AG09309 (cell line): Measurements from ENCODE around the gene DIMT1.
A peak's percentile ranks its signal among the peaks of the same experiment; 100 is the strongest.

ENCODE experiments used
- DNase-seq: peaks from one replicate; pipeline ENCODE4 v3.0.0-alpha.2; 2010; ENCODE audit warnings: low read depth
- H3K4me3 ChIP-seq: 2 replicates; pipeline ENCODE4 v1.5.1; 2011; ENCODE audit warnings: mild to moderate bottlenecking, low read depth, low read length, moderate library complexity; ENCODE audit not compliant: control insufficient read depth
- TF ChIP-seq, protein P1 (sequence below): IDR thresholded peaks from 2 replicates; pipeline ENCODE4 v1.5.1; 2011; ENCODE audit warnings: mild to moderate bottlenecking, low read depth, low read length, inconsistent platforms; ENCODE audit not compliant: insufficient read depth, control insufficient read depth; ENCODE audit errors: missing control alignments

Gene DIMT1

DNA sequence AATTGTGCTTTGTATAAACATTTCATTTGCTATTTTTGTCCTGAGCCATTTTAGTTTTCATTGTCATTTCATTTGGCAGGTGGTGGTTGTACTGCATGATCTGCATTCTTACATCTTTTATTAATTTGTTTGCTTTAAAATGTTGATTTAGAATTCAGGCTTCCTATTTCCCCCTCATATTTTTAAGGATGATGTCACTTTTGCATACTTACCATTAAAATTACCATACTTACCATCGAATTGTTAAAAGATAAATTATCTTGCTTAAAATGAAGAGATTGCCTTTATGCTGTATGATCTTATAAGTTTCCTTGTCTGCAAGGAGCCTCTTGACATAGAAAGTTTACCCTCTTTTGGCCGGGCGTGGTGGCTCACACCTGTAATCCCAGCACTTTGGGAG, 31.1 kb downstream of the DIMT1 start:
- TF ChIP-seq, protein P1, sequence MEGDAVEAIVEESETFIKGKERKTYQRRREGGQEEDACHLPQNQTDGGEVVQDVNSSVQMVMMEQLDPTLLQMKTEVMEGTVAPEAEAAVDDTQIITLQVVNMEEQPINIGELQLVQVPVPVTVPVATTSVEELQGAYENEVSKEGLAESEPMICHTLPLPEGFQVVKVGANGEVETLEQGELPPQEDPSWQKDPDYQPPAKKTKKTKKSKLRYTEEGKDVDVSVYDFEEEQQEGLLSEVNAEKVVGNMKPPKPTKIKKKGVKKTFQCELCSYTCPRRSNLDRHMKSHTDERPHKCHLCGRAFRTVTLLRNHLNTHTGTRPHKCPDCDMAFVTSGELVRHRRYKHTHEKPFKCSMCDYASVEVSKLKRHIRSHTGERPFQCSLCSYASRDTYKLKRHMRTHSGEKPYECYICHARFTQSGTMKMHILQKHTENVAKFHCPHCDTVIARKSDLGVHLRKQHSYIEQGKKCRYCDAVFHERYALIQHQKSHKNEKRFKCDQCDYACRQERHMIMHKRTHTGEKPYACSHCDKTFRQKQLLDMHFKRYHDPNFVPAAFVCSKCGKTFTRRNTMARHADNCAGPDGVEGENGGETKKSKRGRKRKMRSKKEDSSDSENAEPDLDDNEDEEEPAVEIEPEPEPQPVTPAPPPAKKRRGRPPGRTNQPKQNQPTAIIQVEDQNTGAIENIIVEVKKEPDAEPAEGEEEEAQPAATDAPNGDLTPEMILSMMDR = no peak
- no peak for DNase-seq
- H3K4me3 ChIP-seq = no peak overlapping the region

DNA sequence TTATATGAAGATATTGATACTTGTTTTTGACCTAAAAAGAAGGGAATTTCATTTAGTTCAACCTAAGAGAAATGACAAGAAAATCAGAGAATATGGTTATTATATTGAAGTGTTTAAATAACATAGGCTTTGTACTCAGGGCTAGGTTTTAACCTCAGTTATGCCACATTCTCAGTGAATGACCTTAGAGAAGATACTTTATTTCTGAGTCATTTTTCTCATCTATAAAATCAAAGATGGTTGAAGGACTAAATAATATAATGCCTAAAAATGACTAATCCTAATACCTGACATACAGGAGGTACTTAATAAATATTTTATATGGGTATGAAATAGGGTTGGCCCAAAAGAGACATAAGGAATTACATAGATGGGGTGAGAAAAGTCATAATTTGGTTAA, 32.3 kb downstream of the DIMT1 start:
- TF ChIP-seq, protein P1 = no peak
- H3K4me3 ChIP-seq = no peak overlapping the region
- no peak for DNase-seq

DNA sequence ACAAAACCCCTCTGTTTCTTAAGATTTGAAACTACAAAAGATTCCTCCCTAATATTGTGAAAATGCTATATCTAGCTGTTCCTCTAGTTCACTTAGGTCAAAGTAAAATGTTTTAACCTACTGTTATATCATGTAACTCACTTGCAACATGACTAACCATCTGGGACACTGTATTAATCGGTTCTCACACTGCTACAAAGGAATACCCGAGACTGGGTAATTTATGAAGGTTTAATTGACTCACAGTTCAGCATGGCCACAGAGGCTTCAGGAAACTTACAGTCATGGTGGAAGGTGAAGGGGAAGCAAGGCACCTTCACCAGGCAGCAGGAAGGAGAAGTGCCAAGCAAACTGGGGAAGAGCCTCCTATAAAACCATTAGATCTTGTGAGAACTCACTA, 34.7 kb downstream of the DIMT1 start:
- no peak for DNase-seq
- TF ChIP-seq, protein P1 = no peak
- H3K4me3 ChIP-seq = no peak overlapping the region

DNA sequence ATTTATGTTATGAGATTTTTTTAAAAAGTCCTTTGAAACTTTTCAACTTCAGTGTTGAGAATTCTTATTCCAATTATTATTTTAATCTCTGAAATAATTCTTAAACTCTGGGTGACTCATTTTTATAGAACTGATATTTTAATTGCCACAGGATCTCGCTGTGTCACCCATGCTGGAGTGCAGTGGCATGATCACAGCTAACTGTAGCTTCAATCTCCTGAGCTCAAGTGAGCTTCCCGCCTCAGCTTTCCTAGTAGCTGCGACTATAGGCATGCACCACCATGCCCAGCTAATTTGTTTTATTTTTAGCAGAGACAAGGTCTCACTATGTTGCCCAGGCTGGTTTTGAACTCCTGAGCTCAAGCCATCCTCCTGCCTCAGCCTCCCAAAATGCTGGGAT, 41.0 kb downstream of the DIMT1 start:
- TF ChIP-seq, protein P1 = no peak
- no peak overlapping the region for H3K4me3 ChIP-seq
- no peak for DNase-seq

DNA sequence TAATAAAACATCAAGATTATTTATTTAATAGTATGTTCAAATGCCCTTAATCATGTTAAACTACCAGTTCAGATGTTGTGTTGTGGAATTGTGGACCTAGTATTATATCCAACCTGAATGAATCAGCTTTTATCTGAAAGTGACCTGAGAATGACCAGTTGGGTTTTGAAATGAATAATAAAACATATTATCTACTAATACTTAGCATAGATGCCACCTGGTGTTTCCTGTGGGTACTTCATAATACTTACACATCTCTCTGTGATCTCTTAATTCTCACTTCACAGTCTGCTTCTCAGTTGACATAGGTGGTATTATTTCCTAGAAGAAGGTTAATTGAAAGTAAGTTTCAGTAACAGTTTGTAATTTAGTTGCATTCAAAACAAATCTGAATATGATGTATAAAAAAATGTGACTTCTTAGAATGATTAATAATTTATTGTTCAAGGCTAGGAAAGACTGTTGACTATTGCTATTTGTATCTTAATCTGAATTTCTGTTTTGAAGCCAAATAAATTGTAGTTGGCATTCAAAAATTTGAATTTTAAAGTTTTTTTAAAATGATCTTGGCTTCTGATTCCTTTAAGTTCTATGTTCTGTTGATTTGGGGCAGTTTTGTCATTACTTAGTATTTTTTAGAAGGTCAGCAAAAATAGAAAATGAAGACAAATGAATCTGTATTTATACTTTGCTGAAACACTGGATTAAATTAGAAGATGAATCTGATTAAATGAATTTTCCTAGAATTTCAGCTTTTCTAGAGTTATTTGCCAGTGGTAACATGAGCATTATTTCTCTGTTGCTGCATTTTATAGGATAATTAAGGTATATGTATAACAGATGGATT, 49.5 kb downstream of the DIMT1 start:
- no peak overlapping the region for H3K4me3 ChIP-seq
- DNase-seq = peak; percentile 23
- TF ChIP-seq, protein P1 = peak; percentile 49

DNA sequence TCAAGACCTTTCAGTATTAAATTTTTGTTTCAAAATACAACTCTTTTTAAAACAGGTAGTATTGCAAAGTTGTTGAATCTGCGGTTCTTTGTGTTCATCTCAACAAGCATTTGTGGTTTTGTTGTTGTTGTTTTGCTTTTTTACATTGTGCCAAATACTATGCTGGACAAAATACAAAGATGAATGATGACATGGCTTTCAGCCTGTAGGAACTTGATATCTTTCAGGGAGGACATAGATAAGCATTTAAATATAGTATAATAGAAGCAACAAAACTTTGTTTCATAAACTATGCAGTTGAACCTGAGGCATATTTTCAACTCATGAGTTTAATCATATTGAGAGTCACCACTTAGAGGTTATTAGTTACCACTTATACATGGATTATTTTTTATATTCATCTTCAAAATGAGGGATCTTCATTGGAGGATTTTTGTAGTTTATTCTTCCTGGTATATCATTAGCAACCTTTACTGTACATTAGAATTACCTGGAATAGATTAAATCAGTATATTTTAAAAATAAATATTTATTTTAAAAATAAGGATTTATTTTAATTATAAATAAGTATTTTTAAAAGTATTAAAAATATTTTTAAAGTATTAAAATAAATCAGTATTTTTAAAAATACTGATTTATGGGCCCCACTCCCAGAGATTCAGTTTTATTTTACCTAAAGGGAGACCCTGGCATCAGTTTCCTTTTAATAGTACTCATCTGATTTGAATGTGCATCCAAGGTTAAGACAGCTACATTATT, 54.8 kb downstream of the DIMT1 start:
- TF ChIP-seq, protein P1 = no peak
- no peak for DNase-seq
- H3K4me3 ChIP-seq = no peak overlapping the region
